IMR-90 (cell line): ENCODE measurements around the gene CELA3B. TPM values are rescaled to one million over a fixed set of nuclear protein-coding genes. Genes with fewer than 3 reads are reported as not detected.
"Not testable (repeated sequence)": the region's sequence is repeated elsewhere in the genome, so short reads cannot be mapped to it uniquely, and the experiment has no call there.

ENCODE experiments used
- ATAC-seq: fragments of 200-7000 bp; cut with Tn5 transposase; 2 replicates; pipeline ENCODE4 v1.9.1; 2020; ENCODE audit warnings: low read depth, mild to moderate bottlenecking, moderate library complexity
- BruUV-seq: library from RNA; stranded (reverse); fragments of 400-500 nt; replicated peaks from 2 replicates; lab custom pipeline; 2021; lab: Mats Ljungman, UMichigan
- CTCF ChIA-PET: fragments of 300-600 bp; formaldehyde crosslinking; extraction: SDS; loops from one replicate; lab custom pipeline; 2021; ENCODE audit warnings: antibody characterized with exemption; lab: Yijun Ruan, JAX
- POLR2A ChIA-PET: fragments of 300-600 bp; sonication (Branson Sonifier 250); formaldehyde crosslinking; loops from one replicate; lab custom pipeline; 2022; ENCODE audit warnings: antibody characterized with exemption; ENCODE audit not compliant: unreplicated experiment; lab: Charles Lee
- DNase-seq: peaks from one replicate; pipeline ENCODE4 v3.0.0; 2013
- H2AFZ ChIP-seq: replicated peaks from 2 replicates; pipeline ENCODE3; 2013; ENCODE audit warnings: low read length, mild to moderate bottlenecking; ENCODE audit not compliant: poor library complexity
- H2AK5ac ChIP-seq: 2 replicates; pipeline ENCODE4 v1.6.1; 2013; ENCODE audit warnings: low read depth, low read length, inconsistent platforms
- H2AK9ac ChIP-seq: replicated peaks from 2 replicates; pipeline ENCODE3; 2013; ENCODE audit warnings: mild to moderate bottlenecking, low read depth, low read length, moderate library complexity; ENCODE audit not compliant: poor library complexity
- H2BK120ac ChIP-seq: 2 replicates; pipeline ENCODE4 v1.6.1; 2013; ENCODE audit warnings: low read depth, low read length, inconsistent platforms
- H2BK15ac ChIP-seq: 3 replicates; pipeline ENCODE4 v1.6.1; 2013; ENCODE audit warnings: low read depth, low read length, inconsistent platforms
- H2BK20ac ChIP-seq: 2 replicates; pipeline ENCODE4 v1.6.1; 2013; ENCODE audit warnings: low read depth, mild to moderate bottlenecking, inconsistent platforms, low read length, moderate library complexity
- H2BK5ac ChIP-seq: 2 replicates; pipeline ENCODE4 v1.6.1; 2013; ENCODE audit warnings: mild to moderate bottlenecking, low read depth, low read length, inconsistent platforms; ENCODE audit not compliant: poor library complexity, severe bottlenecking
- H3K14ac ChIP-seq: replicated peaks from 2 replicates; pipeline ENCODE4 v1.6.1; 2013; ENCODE audit warnings: low read depth, low read length, inconsistent platforms
- H3K18ac ChIP-seq: 2 replicates; pipeline ENCODE4 v1.6.1; 2013; ENCODE audit warnings: low read depth, low read length, control low read depth
- H3K23ac ChIP-seq: 2 replicates; pipeline ENCODE4 v1.6.1; 2013; ENCODE audit warnings: low read depth, low read length, inconsistent platforms
- H3K27ac ChIP-seq: 2 replicates; pipeline ENCODE4 v1.5.1; 2013; ENCODE audit warnings: mild to moderate bottlenecking, control low read depth, low read length; ENCODE audit not compliant: insufficient read depth
- H3K27me3 ChIP-seq: 2 replicates; pipeline ENCODE4 v1.6.1; 2013; ENCODE audit warnings: low read length; ENCODE audit not compliant: control insufficient read depth, insufficient read depth
- H3K36me3 ChIP-seq: 2 replicates; pipeline ENCODE4 v1.6.1; 2013; ENCODE audit warnings: low read length, mixed read lengths; ENCODE audit not compliant: control insufficient read depth, insufficient read depth
- H3K4ac ChIP-seq: 2 replicates; pipeline ENCODE4 v1.6.1; 2013; ENCODE audit warnings: low read depth, low read length, inconsistent platforms
- H3K4me1 ChIP-seq: 2 replicates; pipeline ENCODE4 v1.6.1; 2013; ENCODE audit warnings: low read length, mixed read lengths; ENCODE audit not compliant: control insufficient read depth, insufficient read depth
- H3K4me2 ChIP-seq: 2 replicates; pipeline ENCODE4 v1.6.1; 2013; ENCODE audit warnings: low read depth, mild to moderate bottlenecking, control low read depth, low read length, moderate library complexity
- H3K4me3 ChIP-seq: 2 replicates; pipeline ENCODE4 v1.5.1; 2013; ENCODE audit warnings: low read depth, mild to moderate bottlenecking, control low read depth, low read length, moderate library complexity; ENCODE audit not compliant: insufficient read depth
- H3K56ac ChIP-seq: 2 replicates; pipeline ENCODE4 v1.6.1; 2013; ENCODE audit warnings: low read length, inconsistent platforms; ENCODE audit not compliant: insufficient read depth; ENCODE audit errors: extremely low read depth
- H3K79me1 ChIP-seq, 2 experiments: 2 replicates each; pipeline ENCODE4 v1.6.1; 2013; ENCODE audit warnings: low read length in 2 of 2, inconsistent platforms in 1 of 2, low read depth in 1 of 2
- H3K9ac ChIP-seq: 2 replicates; pipeline ENCODE4 v1.6.1; 2013; ENCODE audit warnings: low read depth, low read length, control low read depth
- H3K9me1 ChIP-seq: 2 replicates; pipeline ENCODE4 v1.6.1; 2013; ENCODE audit warnings: low read length, inconsistent platforms; ENCODE audit not compliant: insufficient read depth
- H3K9me3 ChIP-seq: 2 replicates; pipeline ENCODE4 v1.6.1; 2013; ENCODE audit warnings: low read length; ENCODE audit not compliant: control insufficient read depth, insufficient read depth
- H4K20me1 ChIP-seq: 2 replicates; pipeline ENCODE4 v1.6.1; 2013; ENCODE audit warnings: low read length, inconsistent platforms; ENCODE audit not compliant: insufficient read depth
- H4K5ac ChIP-seq: 2 replicates; pipeline ENCODE4 v1.6.1; 2013; ENCODE audit warnings: mild to moderate bottlenecking, low read depth, low read length, control low read depth
- H4K8ac ChIP-seq, 2 experiments: 2 replicates each; pipeline ENCODE4 v1.6.1; 2013; ENCODE audit warnings: low read depth in 2 of 2, low read length in 2 of 2, control low read depth in 1 of 2, inconsistent platforms in 1 of 2
- H4K91ac ChIP-seq: 2 replicates; pipeline ENCODE4 v1.6.1; 2013; ENCODE audit warnings: low read depth, low read length, inconsistent platforms; ENCODE audit not compliant: insufficient read depth
- WGBS, 2 experiments: methylation state at CpG; one replicate each; pipeline versions ENCODE4 v1.1.5 to v1.1.7; 2013; ENCODE audit warnings: missing lambda C conversion rate in 2 of 2; ENCODE audit not compliant: insufficient read length in 1 of 2; ENCODE audit errors: extremely low coverage in 2 of 2; 5-methylcytosine and 5-hydroxymethylcytosine counted together
- dilution Hi-C: fragments of 300-500 bp; cut with HindIII; formaldehyde crosslinking; loops from one replicate; pipeline ENCODE4 v1.14.3; 2018; ENCODE audit warnings: low sequenced_read_pairs; ENCODE audit not compliant: unreplicated experiment
- in situ Hi-C: fragments of 300-500 bp; cut with MboI; formaldehyde crosslinking; loops from 3 replicates; pipeline ENCODE4 v1.14.3; 2019; ENCODE audit warnings: low sequenced_read_pairs, inconsistent platforms, mixed read lengths
- intact Hi-C: fragments of 100-400 bp; cut with micrococcal nuclease; formaldehyde crosslinking; loops from 2 replicates; pipeline ENCODE4 v1.10.0; 2022
- polyA plus RNA-seq, 3 experiments: library from polyadenylated mRNA; depleted of rRNA; stranded (reverse); fragments of >200 nt; gene quantifications; 2 replicates each; pipeline ENCODE4 v1.2.3, GENCODE V29; 2012; ENCODE audit warnings: low replicate concordance in 1 of 3
- total RNA-seq: library from RNA; depleted of rRNA; stranded (reverse); fragments of >200 nt; gene quantifications from 2 replicates; pipeline ENCODE4 v1.2.3, GENCODE V29; 2012

The CELA3B gene
- total and polyA plus RNA-seq, 2 of the 4 experiments (the other 2 are of a cell fraction) = not detected

DNA sequence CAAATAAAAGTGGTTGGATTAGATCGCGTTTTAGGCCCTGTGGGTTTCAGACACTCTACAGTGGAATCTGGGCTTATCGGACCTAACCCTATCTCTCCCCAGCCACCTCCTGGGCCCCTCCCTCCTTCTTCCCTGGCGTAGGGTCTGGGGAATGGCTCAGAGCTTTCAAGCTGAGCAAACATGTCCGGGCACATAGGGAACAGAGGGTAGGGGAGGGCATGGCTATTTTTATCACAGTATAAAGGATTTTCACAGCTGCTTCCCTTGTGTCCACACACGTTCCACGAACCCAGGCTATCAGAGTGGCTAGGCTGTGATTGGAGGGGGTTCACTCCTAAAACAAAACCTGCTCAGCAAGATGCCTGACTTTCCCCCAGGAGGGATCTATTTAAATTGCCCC is 22.8 kb downstream of the CELA3B start:
- H2BK20ac ChIP-seq, H2AK5ac ChIP-seq, POLR2A ChIA-PET, DNase-seq, ATAC-seq, H2AFZ ChIP-seq, intact Hi-C loops, in situ Hi-C loops, H3K4me1 ChIP-seq, H3K36me3 ChIP-seq, BruUV-seq, H4K8ac ChIP-seq, CTCF ChIA-PET, H2BK5ac ChIP-seq, H3K9ac ChIP-seq, H4K91ac ChIP-seq, H2BK15ac ChIP-seq, H3K9me3 ChIP-seq, H3K4ac ChIP-seq, dilution Hi-C loops, H3K27me3 ChIP-seq, H3K4me2 ChIP-seq, H3K4me3 ChIP-seq, H3K9me1 ChIP-seq, H3K79me1 ChIP-seq, H4K20me1 ChIP-seq, H2BK120ac ChIP-seq, H3K18ac ChIP-seq, H3K23ac ChIP-seq, H2AK9ac ChIP-seq, H3K27ac ChIP-seq, H4K5ac ChIP-seq, H3K14ac ChIP-seq, H3K56ac ChIP-seq: not testable (repeated sequence)
- WGBS, 2 experiments = no CpG with 5 or more reads among the region's 7 CpGs
